K562 (cell line): ENCODE measurements around the gene GRIK5. TPM values are rescaled to one million over a fixed set of nuclear protein-coding genes. Genes with fewer than 3 reads are reported as not detected.
A peak's percentile ranks its signal among the peaks of the same experiment; 100 is the strongest.

Experiments
- ATAC-seq: fragments of 200-7000 bp; cut with Tn5 transposase; 3 replicates; pipeline ENCODE4 v1.9.1; 2020; ENCODE audit warnings: moderate library complexity
- BruUV-seq: library from RNA; stranded (reverse); fragments of 400-500 nt; replicated peaks from 2 replicates; lab custom pipeline; 2021; lab: Mats Ljungman, UMichigan
- CTCF ChIA-PET: fragments of 300-600 bp; formaldehyde crosslinking; extraction: SDS; loops from one replicate; lab custom pipeline; 2021; ENCODE audit warnings: low intra/inter-chr PET ratio; lab: Yijun Ruan, JAX
- POLR2A ChIA-PET: fragments of 300-600, 350-650 bp; sonication (Branson Sonifier 250); formaldehyde crosslinking; extraction: SDS; loops from one replicate; lab custom pipeline; 2021; ENCODE audit warnings: antibody characterized with exemption, inconsistent platforms; lab: Yijun Ruan, JAX
- DNase-seq, 4 experiments: peaks; one replicate each; pipeline versions ENCODE4 v3.0.0 to v3.0.0-alpha.2; 2011 to 2018; ENCODE audit warnings: low spot score in 3 of 4, mixed read lengths in 3 of 4; ENCODE audit errors: extremely low read depth in 1 of 4
- FAIRE-seq: peaks from 2 replicates; lab custom pipeline; 2011; peaks lifted over from hg19 to GRCh38; lab: Jason Lieb, UNC
- H2AFZ ChIP-seq: 2 replicates; pipeline ENCODE4 v1.6.0; 2011; ENCODE audit warnings: low read depth, low read length, control low read depth, inconsistent platforms
- H3K27ac ChIP-seq: fragments of 200-600 bp; 3 replicates; pipeline ENCODE4 v1.8.0; 2011; ENCODE audit warnings: low read depth, mild to moderate bottlenecking, control low read depth, inconsistent platforms, low read length, moderate library complexity, mixed read lengths; ENCODE audit errors: extremely low read depth
- H3K27me3 ChIP-seq, 2 experiments: fragments of 300-600 bp in 1 of 2; 2 replicates in 1 of 2; 3 replicates in 1 of 2; pipeline versions ENCODE4 v1.6.0 to v1.8.0; 2011; ENCODE audit warnings: inconsistent platforms in 2 of 2, low read length in 2 of 2, mild to moderate bottlenecking in 1 of 2, mixed read lengths in 1 of 2, moderate library complexity in 1 of 2; ENCODE audit not compliant: control insufficient read depth in 2 of 2, insufficient read depth in 2 of 2
- H3K36me3 ChIP-seq: fragments of 300-600 bp; 3 replicates; pipeline ENCODE4 v1.8.0; 2011; ENCODE audit warnings: mild to moderate bottlenecking, low read length, inconsistent platforms; ENCODE audit not compliant: control insufficient read depth, insufficient read depth
- H3K4me1 ChIP-seq, 2 experiments: fragments of 200-600 bp in 1 of 2; replicated peaks in 1 of 2; 2 replicates in 1 of 2; 3 replicates in 1 of 2; pipeline versions ENCODE4 v1.5.1 to v1.8.0; 2011; ENCODE audit warnings: inconsistent platforms in 2 of 2, low read length in 2 of 2, mild to moderate bottlenecking in 1 of 2, mixed read lengths in 1 of 2, moderate library complexity in 1 of 2; ENCODE audit not compliant: control insufficient read depth in 2 of 2, insufficient read depth in 2 of 2
- H3K4me2 ChIP-seq: 2 replicates; pipeline ENCODE4 v1.6.1; 2011; ENCODE audit warnings: low read length, control low read depth, inconsistent platforms, mixed read lengths; ENCODE audit not compliant: insufficient read depth
- H3K4me3 ChIP-seq: fragments of 200-600 bp; sonication (generic), shearing (Covaris generic); 2 replicates; pipeline ENCODE4 v1.5.1; 2016; ENCODE audit warnings: control low read depth, inconsistent platforms
- H3K79me2 ChIP-seq: fragments of 200-600 bp; 3 replicates; pipeline ENCODE4 v1.8.0; 2011; ENCODE audit warnings: low read length, inconsistent platforms; ENCODE audit not compliant: control insufficient read depth, insufficient read depth
- H3K9ac ChIP-seq, 2 experiments: 2 replicates each; pipeline versions ENCODE4 v1.6.0 to v1.6.1; 2011; ENCODE audit warnings: low read depth in 2 of 2, low read length in 2 of 2, control low read depth in 1 of 2, inconsistent platforms in 1 of 2, mild to moderate bottlenecking in 1 of 2, mixed read lengths in 1 of 2; ENCODE audit not compliant: insufficient read depth in 1 of 2
- H3K9me1 ChIP-seq: one replicate; pipeline ENCODE4 v1.6.0; 2011; ENCODE audit warnings: inconsistent platforms, mild to moderate bottlenecking, low read length, moderate library complexity; ENCODE audit not compliant: control insufficient read depth, insufficient read depth
- H3K9me3 ChIP-seq: replicated peaks from 2 replicates; pipeline ENCODE4 v1.5.1; 2011; ENCODE audit warnings: low read depth, low read length, inconsistent platforms; ENCODE audit not compliant: control insufficient read depth, insufficient read depth
- H4K20me1 ChIP-seq: replicated peaks from 2 replicates; pipeline ENCODE4 v1.6.1; 2011; ENCODE audit warnings: low read length, inconsistent platforms, mixed read lengths; ENCODE audit not compliant: control insufficient read depth, insufficient read depth
- CBFA2T2 ChIP-seq: fragments of 450-650 bp; conservative IDR thresholded peaks from 2 replicates; pipeline ENCODE4 v1.6.1; 2017; ENCODE audit warnings: mild to moderate bottlenecking
- ETV1 ChIP-seq: fragments of 450-650 bp; conservative IDR thresholded peaks from 2 replicates; pipeline ENCODE4 v1.6.1; 2016; ENCODE audit warnings: missing genetic modification characterization, control low read depth, low read depth, missing compliant biosample characterization
- MTA1 ChIP-seq: fragments of 450-650 bp; IDR thresholded peaks from 2 replicates; pipeline ENCODE4 v1.6.1; 2017; ENCODE audit warnings: borderline replicate concordance
- NUFIP1 ChIP-seq: fragments of 450-650 bp; IDR thresholded peaks from 2 replicates; pipeline ENCODE4 v1.6.1; 2018; ENCODE audit not compliant: partially characterized antibody
- ZBTB34 ChIP-seq: fragments of 250-450 bp; sonication (Bioruptor Pico); IDR thresholded peaks from 2 replicates; pipeline ENCODE4 v1.8.0; 2021; ENCODE audit warnings: mild to moderate bottlenecking, moderate library complexity
- WGBS: fragments of 100-300 bp; shearing (Covaris generic); methylation state at CpG from one replicate; pipeline ENCODE4 v1.1.6; 2016; ENCODE audit warnings: low coverage, mixed read lengths; ENCODE audit not compliant: insufficient coverage; ENCODE audit errors: missing lambda C conversion rate; 5-methylcytosine and 5-hydroxymethylcytosine counted together
- in situ Hi-C: fragments of 300-500 bp; cut with MboI; formaldehyde crosslinking; loops from 4 replicates; pipeline ENCODE4 v1.15.0; 2018; ENCODE audit warnings: inconsistent platforms, mixed read lengths
- intact Hi-C: fragments of 100-400 bp; cut with micrococcal nuclease; formaldehyde crosslinking; loops from 2 replicates; pipeline ENCODE4 v1.14.2; 2022
- polyA plus RNA-seq, 8 experiments: library from polyadenylated mRNA; depleted of rRNA in 4 of 8; stranded (reverse) in 5 of 8; unstranded in 3 of 8; fragments of >200 nt; fragmentation: Nextera tagmentation in 2 of 8; fragmentation: Illumina TruSeq in 1 of 8; extraction: Ambion mirVana in 2 of 8; extraction: Trizol in 1 of 8; gene quantifications; 2 replicates each; pipeline versions ENCODE4 v1.2.1 to v1.2.3, GENCODE V29; 2011 to 2014; ENCODE audit warnings: inconsistent platforms in 1 of 8, missing spikeins in 1 of 8
- total RNA-seq, 7 experiments: library from RNA; depleted of rRNA in 6 of 7; stranded (reverse); fragments of >200 nt in 6 of 7; fragmentation: Illumina TruSeq in 2 of 7; extraction: Trizol in 2 of 7; gene quantifications; 2 replicates each; pipeline versions ENCODE4 v1.2.1 to v1.2.3, GENCODE V29; 2011 to 2021; ENCODE audit warnings: low replicate concordance in 1 of 7

The GRIK5 gene
- total and polyA plus RNA-seq, 9 of the 15 experiments (the other 6 are each of a cell fraction or from before 2014, with no cell fraction given), result 0.04 to 0.55 (median 0.27) TPM; not detected in 2

DNA sequence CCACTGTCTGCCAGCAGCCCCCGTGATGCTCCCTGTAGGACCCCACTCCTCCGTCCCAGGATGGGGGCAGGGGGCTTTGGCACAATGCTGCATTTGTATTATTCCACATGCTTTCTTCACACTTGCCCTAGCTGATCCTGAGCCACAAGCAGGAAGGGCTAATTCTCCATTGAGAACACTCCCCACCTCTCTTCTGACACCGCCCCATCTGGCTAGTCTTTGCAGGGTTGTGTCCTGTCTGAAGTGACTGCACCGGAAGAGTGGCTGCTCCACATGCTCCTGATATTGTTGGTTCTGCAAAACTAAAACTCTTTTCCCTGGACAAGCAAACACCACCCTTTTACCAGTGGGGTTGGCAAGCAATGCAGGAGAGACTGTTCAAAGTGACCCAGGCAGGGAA is 23.9 kb upstream of the GRIK5 start:
- no peak for FAIRE-seq
- CTCF ChIA-PET, result no interaction called here
- POLR2A ChIA-PET, result interaction anchor here (1.1 kb wide), 1 partner anchor 15 kb away, joined by 3 read pairs; no protein-coding TSS in a partner anchor
- 14% methylated on average over 3 of the region's 4 CpGs for WGBS
- no peaks in the 10 kb centered on the region for H3K36me3 ChIP-seq
- TF ChIP-seq ETV1 (tag), result 0 out of 2 replicates have a peak, but pooled peaks have one; percentile 8
- TF ChIP-seq NUFIP1, result no peak
- no peak for TF ChIP-seq ZBTB34 (CRISPR knock-in tag)
- no peak for TF ChIP-seq MTA1
- no peak for TF ChIP-seq CBFA2T2
- TF ChIP-seq, all 486 proteins: peak for 1
- H3K79me2 ChIP-seq, result no peaks in the 10 kb centered on the region
- DNase-seq, result no peak
- peaks cover 0 to 34% of the 10 kb centered on the region in 2 experiments; a peak in 4 of 5 replicates for H3K4me1 ChIP-seq
- no peaks in the 10 kb centered on the region for H3K9me1 ChIP-seq
- H2AFZ ChIP-seq, result no peak overlapping the region; the same call in 1 of the 2 replicates
- peak overlapping the region in 1 of 2 experiments; percentile 19; a peak in 2 of 4 replicates for H3K9ac ChIP-seq
- no peaks in the 10 kb centered on the region for H4K20me1 ChIP-seq
- BruUV-seq, result no TSS peak
- in situ Hi-C loops, result no loop called here
- intact Hi-C loops, result no loop called here
- H3K9me3 ChIP-seq, result no peaks in the 10 kb centered on the region
- no peak for ATAC-seq
- H3K27ac ChIP-seq, result no peak overlapping the region
- no peak overlapping the region for H3K4me3 ChIP-seq
- no peak overlapping the region for H3K4me2 ChIP-seq
- H3K27me3 ChIP-seq, result peaks cover 2 to 18% of the 10 kb centered on the region in 2 experiments; a peak in 3 of 5 replicates
